Erythroblast (primary cell): ENCODE results near the gene VBP1.

ENCODE experiments used
- GATA1 ChIP-seq: IDR thresholded peaks from 2 replicates; pipeline ENCODE4 v1.6.1; 2011; ENCODE audit warnings: low read depth, mild to moderate bottlenecking, control low read depth, low read length, moderate library complexity
- POLR2A ChIP-seq: IDR thresholded peaks from 2 replicates; pipeline ENCODE4 v1.6.1; 2011; ENCODE audit warnings: mild to moderate bottlenecking, low read length

GRCh38 chrX:155218777-155219176 is 2.5 kb downstream of the VBP1 start:
- TF ChIP-seq POLR2A (no peak), GATA1 (no peak)
